ENCODE results near the gene FIGN.

The FIGN gene

GRCh38 chr2:163735685-163736432, at the start of gene FIGN:
Gene FIGN (minus strand): TSS chr2:163736008. CDS start chr2:163734927, 1,081 bp downstream.
- no peak for DNase-seq (ENCODE audit: low read depth, low spot score)

- DNase-seq (ENCODE audit: low read depth, low spot score) = no peak
Observed at GRCh38 chr2:163785162-163785561, 49.4 kb upstream of the FIGN start.

- no peak for DNase-seq (ENCODE audit: low read depth, low spot score)
Observed at GRCh38 chr2:163779970-163780597, 44.3 kb upstream of the FIGN start.

- DNase-seq (ENCODE audit: low read depth, low spot score) = no peak
Observed at GRCh38 chr2:163778045-163778781, 42.4 kb upstream of the FIGN start.

- DNase-seq (ENCODE audit: low read depth, low spot score) = no peak
Observed at GRCh38 chr2:163775304-163775703, 39.5 kb upstream of the FIGN start.

- DNase-seq (ENCODE audit: low read depth, low spot score) = no peak
Observed at GRCh38 chr2:163774862-163775261, 39.1 kb upstream of the FIGN start.

GRCh38 chr2:163773276-163773675, 37.5 kb upstream of the FIGN start:
- DNase-seq (ENCODE audit: low read depth, low spot score) = no peak

GRCh38 chr2:163771596-163771995, 35.8 kb upstream of the FIGN start:
- no peak for DNase-seq (ENCODE audit: low read depth, low spot score)

GRCh38 chr2:163768881-163769695, 33.3 kb upstream of the FIGN start:
- no peak for DNase-seq (ENCODE audit: low read depth, low spot score)

GRCh38 chr2:163767097-163767496, 31.3 kb upstream of the FIGN start:
- DNase-seq (ENCODE audit: low read depth, low spot score) = no peak

GRCh38 chr2:163764566-163764965, 28.8 kb upstream of the FIGN start:
- DNase-seq (ENCODE audit: low read depth, low spot score) = no peak

GRCh38 chr2:163759013-163759412, 23.2 kb upstream of the FIGN start:
- no peak for DNase-seq (ENCODE audit: low read depth, low spot score)

- DNase-seq (ENCODE audit: low read depth, low spot score) = no peak
Observed at GRCh38 chr2:163757814-163758213, 22.0 kb upstream of the FIGN start.

- DNase-seq (ENCODE audit: low read depth, low spot score) = no peak
Observed at GRCh38 chr2:163756588-163756987, 20.8 kb upstream of the FIGN start.

GRCh38 chr2:163755366-163755765, 19.6 kb upstream of the FIGN start:
- no peak for DNase-seq (ENCODE audit: low read depth, low spot score)

GRCh38 chr2:163753726-163754125, 17.9 kb upstream of the FIGN start:
- DNase-seq (ENCODE audit: low read depth, low spot score) = no peak

- no peak for DNase-seq (ENCODE audit: low read depth, low spot score)
Observed at GRCh38 chr2:163752267-163752666, 16.5 kb upstream of the FIGN start.

- DNase-seq (ENCODE audit: low read depth, low spot score) = no peak
Observed at GRCh38 chr2:163751696-163752095, 15.9 kb upstream of the FIGN start.

GRCh38 chr2:163748420-163748819, 12.6 kb upstream of the FIGN start:
- no peak for DNase-seq (ENCODE audit: low read depth, low spot score)

- DNase-seq (ENCODE audit: low read depth, low spot score) = no peak
Observed at GRCh38 chr2:163741435-163741834, 5.6 kb upstream of the FIGN start.

GRCh38 chr2:163737563-163737962, 1.8 kb upstream of the FIGN start:
- no peak for DNase-seq (ENCODE audit: low read depth, low spot score)

GRCh38 chr2:163737190-163737439, 1.3 kb upstream of the FIGN start:
- DNase-seq (ENCODE audit: low read depth, low spot score) = no peak
